H54 (cell line): ENCODE results near the gene TOR1AIP2.

ENCODE experiments used
- DNase-seq: peaks from one replicate; pipeline ENCODE4 v3.0.0; 2011; ENCODE audit warnings: low spot score, mixed read lengths; ENCODE audit not compliant: insufficient read length
- FAIRE-seq: peaks from 3 replicates; lab custom pipeline; 2011; peaks lifted over from hg19 to GRCh38; lab: Jason Lieb, UNC
- POLR2A ChIP-seq: IDR thresholded peaks from 2 replicates; pipeline ENCODE4 v1.6.1; 2011; ENCODE audit warnings: low read depth, mild to moderate bottlenecking, low read length

Gene TOR1AIP2

DNA sequence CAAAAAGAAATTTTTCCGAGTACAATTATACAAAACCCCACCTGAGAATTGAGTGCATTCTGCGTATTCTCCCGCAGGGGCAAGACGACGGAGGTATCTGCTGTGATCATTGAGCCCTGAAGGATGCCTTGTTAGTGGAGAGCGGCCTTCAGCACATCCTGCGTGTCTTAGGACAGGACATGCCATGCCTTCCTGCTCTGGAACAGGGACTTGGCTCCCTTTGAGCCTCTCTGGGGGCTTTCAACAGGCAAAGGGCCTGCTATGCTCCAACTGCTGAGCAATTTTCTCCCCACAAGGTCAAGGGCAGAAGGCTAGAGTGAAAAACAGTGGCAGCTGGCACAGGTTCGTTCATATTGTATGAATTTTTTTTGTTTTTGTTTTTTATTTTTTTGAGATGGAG, 52.4 kb downstream of the TOR1AIP2 start:
- TF ChIP-seq POLR2A: no peak
- FAIRE-seq (no peak), DNase-seq (no peak)

GRCh38 chr1:179824265-179824664, 53.3 kb downstream of the TOR1AIP2 start:
- FAIRE-seq (no peak), DNase-seq (no peak)
- no peak for TF ChIP-seq POLR2A

DNA sequence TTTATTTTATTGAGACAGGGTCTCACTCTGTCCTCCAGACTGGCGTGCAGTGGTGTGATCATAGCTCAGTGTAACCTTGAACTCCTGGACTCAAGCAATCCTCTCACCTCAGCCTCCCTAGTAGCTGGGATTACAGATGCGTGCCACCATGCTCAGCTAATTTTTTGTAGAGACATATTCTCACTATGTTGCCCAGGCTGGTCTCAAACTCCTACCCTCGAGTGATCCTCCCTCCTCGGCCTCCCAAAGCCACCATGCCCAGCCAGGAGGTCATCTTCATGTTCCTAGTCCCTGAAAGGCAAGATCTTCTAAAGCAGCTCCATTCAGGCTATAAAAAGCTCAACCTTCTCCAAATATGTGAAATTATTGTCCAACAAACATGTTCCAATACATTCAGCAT, 53.9 kb downstream of the TOR1AIP2 start:
- no peak for FAIRE-seq
- no peak for TF ChIP-seq POLR2A
- no peak for DNase-seq

DNA sequence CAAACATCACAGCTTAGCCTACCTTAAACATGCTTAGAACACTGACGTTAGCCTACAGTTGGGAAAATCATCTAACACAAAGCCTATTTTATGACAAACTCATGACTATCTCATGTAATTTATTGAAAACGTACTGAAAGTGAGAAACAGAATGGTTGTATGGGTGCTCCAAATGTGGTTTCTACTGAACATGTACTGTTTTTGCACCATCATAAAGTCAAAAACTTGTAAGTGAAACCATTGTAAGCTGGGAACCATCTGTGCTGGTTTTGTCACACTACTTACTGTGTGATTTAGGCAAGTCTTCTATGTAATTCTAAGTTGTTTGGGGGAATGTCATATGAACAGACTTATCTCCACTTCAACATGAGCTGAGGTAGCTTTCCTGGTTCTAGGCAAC, 55.5 kb downstream of the TOR1AIP2 start:
- FAIRE-seq (no peak), DNase-seq (no peak)
- TF ChIP-seq POLR2A: no peak

DNA sequence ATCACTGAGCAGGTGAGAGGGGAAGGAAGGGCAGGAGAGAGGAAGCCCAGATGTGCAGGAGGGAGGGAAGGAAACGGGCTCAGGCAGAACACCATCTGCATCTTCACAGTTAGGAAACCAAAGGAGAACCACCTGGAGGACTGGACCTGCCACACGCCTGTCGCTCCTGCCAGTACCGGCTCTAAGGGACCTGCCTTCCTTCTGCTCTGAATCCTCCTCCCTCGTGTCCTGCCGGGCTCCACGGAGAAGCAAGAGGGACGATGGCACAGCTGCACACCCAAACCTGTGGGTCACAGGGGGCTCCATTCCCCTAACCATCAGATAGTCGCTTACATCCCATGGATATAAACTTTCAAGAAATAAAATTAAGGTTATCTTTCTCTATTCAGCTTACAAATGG, 56.1 kb downstream of the TOR1AIP2 start:
- FAIRE-seq: no peak
- no peak for TF ChIP-seq POLR2A

DNA sequence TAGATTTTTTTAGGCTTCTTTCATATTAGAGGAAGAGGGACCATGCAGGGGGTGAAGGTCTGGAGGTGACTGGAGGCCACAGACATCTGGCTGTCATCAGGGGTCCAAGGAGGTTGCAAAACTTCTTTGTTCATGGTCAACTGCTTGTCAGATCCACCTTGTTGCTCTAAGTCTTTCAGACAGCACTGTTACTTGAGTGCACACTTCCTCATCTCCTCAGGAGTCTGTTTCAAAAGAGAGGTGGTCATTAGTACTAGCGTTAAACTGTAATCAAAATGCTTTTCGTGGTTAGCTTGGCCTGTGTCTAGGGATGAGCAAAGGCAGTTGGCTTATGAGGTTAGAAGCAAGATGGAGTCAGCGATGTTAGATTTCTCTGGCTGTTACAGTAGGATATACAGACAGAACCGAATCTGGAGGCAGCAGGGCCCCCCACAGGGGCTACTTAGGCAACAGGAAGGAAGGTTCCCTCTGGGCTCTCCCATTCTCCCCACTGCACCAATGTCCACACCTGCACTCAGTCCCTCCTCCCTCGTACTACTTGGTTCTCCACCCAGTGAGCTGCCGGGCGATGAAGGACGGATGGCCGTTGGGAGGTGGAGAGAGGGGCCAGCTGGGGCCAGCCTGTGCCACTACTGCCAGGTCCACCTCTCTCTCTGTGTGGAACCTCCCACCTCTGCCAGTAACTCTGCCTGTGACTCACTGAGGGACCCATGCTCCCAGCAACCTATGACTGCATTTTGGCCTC, 57.2 kb downstream of the TOR1AIP2 start:
- DNase-seq: no peak
- no peak for FAIRE-seq
- no peak for TF ChIP-seq POLR2A

More for the DNA sequence above, 56.1 kb downstream of the TOR1AIP2 start:
- DNase-seq: no peak

DNA sequence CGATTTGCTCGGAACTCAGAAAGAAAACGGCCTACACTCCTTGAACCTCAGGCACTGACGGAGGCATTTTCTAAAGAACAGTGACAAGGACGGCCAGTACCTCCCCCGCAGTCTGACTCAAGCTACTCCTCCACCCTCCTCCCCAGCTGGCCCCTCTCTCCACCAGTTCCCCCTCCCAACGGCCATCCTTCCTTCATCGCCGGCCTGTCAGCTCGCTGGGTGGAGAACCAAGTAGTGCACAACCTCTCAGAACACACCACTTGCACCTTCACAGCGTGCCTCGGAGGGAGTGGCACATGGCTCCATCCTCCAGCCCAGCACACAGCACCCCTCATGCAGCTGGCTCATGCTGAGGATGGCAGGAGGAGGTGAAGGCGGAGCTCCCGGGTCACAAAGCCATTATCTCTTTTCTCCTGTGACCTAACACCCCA, 58.8 kb downstream of the TOR1AIP2 start:
- DNase-seq: no peak
- FAIRE-seq: no peak
- no peak for TF ChIP-seq POLR2A

DNA sequence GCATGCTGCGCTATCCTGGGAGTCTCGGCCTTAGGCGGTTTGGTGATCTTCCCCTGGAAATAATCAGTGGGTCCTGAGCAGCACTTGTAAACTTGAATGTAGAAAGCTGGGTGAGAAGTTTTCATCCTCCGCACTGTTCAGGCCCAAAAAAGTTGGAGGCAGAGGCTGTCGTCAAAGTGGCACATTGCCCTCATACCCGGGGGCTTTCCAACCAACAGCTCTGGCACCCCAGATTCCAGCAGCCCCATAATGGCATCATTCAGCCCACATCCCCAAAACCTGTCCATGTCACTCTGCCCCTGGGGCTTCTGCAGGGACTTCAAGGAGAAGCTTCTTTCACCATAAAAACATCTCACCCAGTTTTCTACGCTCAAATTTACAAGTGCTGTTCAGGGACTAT, 59.3 kb downstream of the TOR1AIP2 start:
- FAIRE-seq: no peak
- TF ChIP-seq POLR2A: no peak

GRCh38 chr1:179817789-179818188, 59.8 kb downstream of the TOR1AIP2 start:
- FAIRE-seq (no peak), DNase-seq (no peak)
- no peak for TF ChIP-seq POLR2A

More for the DNA sequence above, 59.3 kb downstream of the TOR1AIP2 start:
- no peak for DNase-seq

- TF ChIP-seq POLR2A: no peak
- no peak for FAIRE-seq
Measured at GRCh38 chr1:179817056-179817455, 60.5 kb downstream of the TOR1AIP2 start.

DNA sequence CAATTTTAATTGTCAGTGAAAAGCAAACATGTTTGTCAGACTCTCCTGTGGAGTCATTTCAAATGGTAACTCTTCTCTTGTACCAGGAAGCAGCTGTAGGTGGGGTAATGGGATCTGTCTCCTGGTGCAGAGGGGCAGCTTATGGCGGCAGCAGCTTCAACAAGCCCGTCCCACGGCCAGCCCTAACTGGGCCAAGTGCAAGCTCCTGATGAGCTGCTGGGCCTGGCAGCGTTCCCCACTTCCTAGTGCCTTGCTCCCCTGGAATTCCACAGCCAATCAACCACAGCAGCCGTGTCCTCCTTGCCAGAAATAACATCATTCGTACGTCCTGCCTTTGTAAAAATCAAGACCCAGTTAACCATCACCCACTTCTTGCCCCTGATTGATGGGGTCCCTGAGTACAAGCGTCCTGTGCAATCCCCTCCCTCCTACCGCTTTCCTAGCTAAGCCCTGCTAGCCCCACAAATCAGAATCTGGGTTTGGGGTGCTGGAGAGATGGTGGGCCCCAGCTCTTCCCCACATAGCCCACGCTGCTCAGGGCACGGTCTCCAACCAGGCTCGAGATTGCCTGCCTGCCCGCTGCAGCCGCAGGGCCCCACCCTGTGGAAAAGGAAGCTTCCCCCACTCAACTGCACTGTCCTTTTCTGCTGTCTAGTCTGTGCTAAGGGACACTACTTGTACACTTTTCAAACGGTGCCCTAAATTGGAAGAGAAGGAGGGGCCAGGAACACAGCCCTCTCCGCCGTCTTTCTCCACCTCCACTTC, 61.2 kb downstream of the TOR1AIP2 start:
- TF ChIP-seq POLR2A: no peak
- FAIRE-seq (no peak), DNase-seq (no peak)

More at GRCh38 chr1:179817056-179817455, 60.5 kb downstream of the TOR1AIP2 start:
- DNase-seq: no peak

DNA sequence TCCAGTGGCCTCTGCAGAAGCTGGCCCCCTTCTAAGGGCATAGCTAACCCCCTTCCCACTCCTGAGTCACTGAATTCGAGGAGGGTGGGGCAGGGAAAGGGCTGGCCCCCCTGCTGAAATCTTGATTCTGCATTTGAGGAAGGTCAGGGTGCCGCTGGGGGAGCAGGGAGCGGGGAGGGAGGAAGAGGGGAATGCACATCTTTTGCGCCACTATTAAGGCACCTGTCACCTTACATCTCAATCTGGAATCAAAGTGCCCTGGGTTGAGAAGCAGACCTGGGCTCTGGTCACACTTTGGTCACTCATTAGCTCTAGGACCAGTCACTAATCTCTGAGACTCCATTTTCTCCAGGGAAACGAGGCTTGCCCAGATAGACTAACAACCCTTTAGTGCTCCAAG, 62.0 kb downstream of the TOR1AIP2 start:
- FAIRE-seq (no peak), DNase-seq (no peak)

GRCh38 chr1:179814546-179814838, 63.1 kb downstream of the TOR1AIP2 start:
- no peak for TF ChIP-seq POLR2A
- FAIRE-seq (no peak), DNase-seq (peak; percentile 49)

More for the DNA sequence above, 62.0 kb downstream of the TOR1AIP2 start:
- TF ChIP-seq POLR2A: no peak

GRCh38 chr1:179813626-179814545, 63.7 kb downstream of the TOR1AIP2 start:
- no peak for DNase-seq
- no peak for TF ChIP-seq POLR2A
- no peak for FAIRE-seq
